Lung (tissue), 12 donors: ENCODE data around the gene TMEM245. TPM values are rescaled to one million over a fixed set of nuclear protein-coding genes. Genes with fewer than 3 reads are reported as not detected.

Experiments used
- ATAC-seq: fragments of 200-7000 bp; cut with Tn5 transposase; one replicate; pipeline ENCODE4 v1.9.1; 2020; ENCODE audit warnings: moderate number of reproducible peaks; ENCODE audit not compliant: insufficient read depth, low FRiP score
- DNase-seq, 3 donors: peaks; one replicate each; pipeline ENCODE4 v3.0.0-alpha.2; 2013 to 2017
- H3K27ac ChIP-seq, 2 donors: one replicate each; pipeline ENCODE4 v1.5.1; 2013; ENCODE audit warnings: mild to moderate bottlenecking in 2 of 2, moderate library complexity in 2 of 2, control low read depth in 1 of 2, inconsistent platforms in 1 of 2, low read depth in 1 of 2, low read length in 1 of 2
- H3K27me3 ChIP-seq, 3 donors: one replicate each; pipeline ENCODE4 v1.5.1; 2013; ENCODE audit warnings: low read length in 2 of 3; ENCODE audit not compliant: control insufficient read depth in 3 of 3, insufficient read depth in 3 of 3
- H3K36me3 ChIP-seq, 4 donors: one replicate each; pipeline ENCODE4 v1.5.1; 2013; ENCODE audit warnings: low read length in 4 of 4, mild to moderate bottlenecking in 1 of 4, moderate library complexity in 1 of 4; ENCODE audit not compliant: control insufficient read depth in 4 of 4, insufficient read depth in 4 of 4
- H3K4me1 ChIP-seq, 5 donors: one replicate each; pipeline ENCODE4 v1.5.1; 2013; ENCODE audit warnings: low read length in 5 of 5, mild to moderate bottlenecking in 2 of 5, moderate library complexity in 1 of 5; ENCODE audit not compliant: control insufficient read depth in 5 of 5, insufficient read depth in 5 of 5
- H3K4me3 ChIP-seq: one replicate; pipeline ENCODE4 v1.5.1; 2013; ENCODE audit warnings: mild to moderate bottlenecking, control low read depth, moderate library complexity
- H3K9ac ChIP-seq, 2 donors: one replicate each; pipeline ENCODE4 v1.5.1; 2013; ENCODE audit warnings: low read length in 2 of 2, control low read depth in 1 of 2; ENCODE audit not compliant: insufficient read depth in 1 of 2
- H3K9me3 ChIP-seq, 4 donors: one replicate each; pipeline ENCODE4 v1.5.1; 2013; ENCODE audit warnings: low read length in 3 of 4, mild to moderate bottlenecking in 1 of 4, moderate library complexity in 1 of 4; ENCODE audit not compliant: control insufficient read depth in 4 of 4, insufficient read depth in 3 of 4
- CTCF ChIP-seq: IDR thresholded peaks from 2 replicates; pipeline ENCODE4 v1.5.1; 2012; ENCODE audit warnings: mild to moderate bottlenecking; ENCODE audit errors: control extremely low read depth, extremely low read depth
- WGBS, 2 donors: extraction: QIAGEN DNeasy Blood & Tissue Kit; methylation state at CpG; one replicate each; pipeline ENCODE4 v1.1.7; 2013; 5-methylcytosine and 5-hydroxymethylcytosine counted together
- polyA plus RNA-seq, 2 donors: library from polyadenylated mRNA; stranded (reverse); fragments of 200-250 nt; gene quantifications; one replicate each; pipeline ENCODE4 v1.2.1, GENCODE V29; 2013
- total RNA-seq, 2 donors: library from RNA; depleted of rRNA in 1 of 2; stranded (reverse); fragments of >200 nt in 1 of 2; gene quantifications; one replicate each; pipeline ENCODE4 v1.2.1, GENCODE V29; 2014 to 2021
- donor health status: control.
- donor health status: control.
- donor health status: Bipolar disorder and iron deficiency.
- donor health status: healthy.
- donor health status: DM: yes; HTN: yes; CAD: no.

Gene TMEM245
- total and polyA plus RNA-seq, 4 donors: 15.0 to 137 (median 42.0) TPM

- no peak overlapping the region for H3K9ac ChIP-seq
- H3K27me3 ChIP-seq: no peaks in the 10 kb centered on the region
- peaks cover 0 to 8% (median 3%) of the 10 kb centered on the region in 4 donors for H3K9me3 ChIP-seq
- no peak overlapping the region for H3K4me3 ChIP-seq
- no peak for TF ChIP-seq CTCF
- peaks cover 0 to 6% (median 0%) of the 10 kb centered on the region in 4 donors for H3K36me3 ChIP-seq
- DNase-seq: no peak
- ATAC-seq: no peak
- H3K4me1 ChIP-seq: peaks cover 0 to 6% (median 1%) of the 10 kb centered on the region in 5 donors
- H3K27ac ChIP-seq: no peak overlapping the region
- WGBS, 2 donors: 76 to 80% methylated on average over 3 of the region's 3 CpGs
Observed at GRCh38 chr9:109005678-109006077, 114.1 kb downstream of the TMEM245 start.

GRCh38 chr9:109003116-109003515 lies 116.6 kb downstream of the TMEM245 start:
- Histone ChIP-seq H3K27me3 (no peaks in the 10 kb centered on the region), H3K4me1 (peaks cover 0 to 13% (median 0%) of the 10 kb centered on the region in 5 donors), H3K9ac (no peak overlapping the region), H3K27ac (no peak overlapping the region), H3K4me3 (no peak overlapping the region), H3K9me3 (peaks cover 0 to 8% (median 3%) of the 10 kb centered on the region in 4 donors), H3K36me3 (peaks cover 0 to 13% (median 0%) of the 10 kb centered on the region in 4 donors)
- no peak for DNase-seq
- WGBS, 2 donors: 67 to 78% methylated on average over 2 of the region's 2 CpGs
- ATAC-seq: no peak
- no peak for TF ChIP-seq CTCF

- H3K4me1 ChIP-seq: peaks cover 0 to 17% (median 0%) of the 10 kb centered on the region in 5 donors
Observed at GRCh38 chr9:109002141-109002540, 117.6 kb downstream of the TMEM245 start.

More at GRCh38 chr9:109002141-109002540, 117.6 kb downstream of the TMEM245 start:
- H3K27ac ChIP-seq: no peak overlapping the region
- H3K9me3 ChIP-seq: peaks cover 0 to 8% (median 3%) of the 10 kb centered on the region in 4 donors
- WGBS, 2 donors: 97 to 99% methylated on average over 4 of the region's 4 CpGs
- TF ChIP-seq CTCF: no peak
- H3K9ac ChIP-seq: no peak overlapping the region
- no peaks in the 10 kb centered on the region for H3K27me3 ChIP-seq
- DNase-seq (no peak), ATAC-seq (no peak)
- peaks cover 0 to 21% (median under 1%) of the 10 kb centered on the region in 4 donors for H3K36me3 ChIP-seq
- no peak overlapping the region for H3K4me3 ChIP-seq
